ENCODE data around the gene CTTN.
"Not testable (repeated sequence)": the region's sequence is repeated elsewhere in the genome, so short reads cannot be mapped to it uniquely, and the experiment has no call there.

Gene CTTN

GRCh38 chr11:70381872-70382861 lies 16.2 kb upstream of the CTTN start:
- DNase-seq (ENCODE audit: low spot score): no peak

- no peak for DNase-seq (ENCODE audit: low spot score)
Observed at GRCh38 chr11:70383664-70384565, 14.4 kb upstream of the CTTN start.

- DNase-seq (ENCODE audit: low spot score): no peak
Observed at GRCh38 chr11:70384566-70385152, 13.7 kb upstream of the CTTN start.

- DNase-seq (ENCODE audit: low spot score): no peak
Observed at GRCh38 chr11:70387564-70387963, 10.8 kb upstream of the CTTN start.

- no peak for DNase-seq (ENCODE audit: low spot score)
Observed at GRCh38 chr11:70389201-70389600, 9.1 kb upstream of the CTTN start.

GRCh38 chr11:70390882-70391281 lies 7.4 kb upstream of the CTTN start:
- not testable (repeated sequence) for DNase-seq (ENCODE audit: low spot score)

GRCh38 chr11:70394211-70394950 lies 3.9 kb upstream of the CTTN start:
- no peak for DNase-seq (ENCODE audit: low spot score)

GRCh38 chr11:70397336-70397982 lies 870 bp upstream of the CTTN start:
- DNase-seq (ENCODE audit: low spot score): no peak

GRCh38 chr11:70398834-70399680 lies 728 bp downstream of the CTTN start:
- DNase-seq (ENCODE audit: low spot score): no peak

GRCh38 chr11:70399681-70400112 lies 1.4 kb downstream of the CTTN start:
- DNase-seq (ENCODE audit: low spot score): no peak

- no peak for DNase-seq (ENCODE audit: low spot score)
Observed at GRCh38 chr11:70400643-70401042, 2.3 kb downstream of the CTTN start.

- no peak for DNase-seq (ENCODE audit: low spot score)
Observed at GRCh38 chr11:70402016-70402415, 3.7 kb downstream of the CTTN start.

GRCh38 chr11:70402685-70403084 lies 4.4 kb downstream of the CTTN start:
- no peak for DNase-seq (ENCODE audit: low spot score)

- no peak for DNase-seq (ENCODE audit: low spot score)
Observed at GRCh38 chr11:70404244-70404643, 5.9 kb downstream of the CTTN start.

GRCh38 chr11:70405679-70406395 lies 7.5 kb downstream of the CTTN start:
- no peak for DNase-seq (ENCODE audit: low spot score)

- no peak for DNase-seq (ENCODE audit: low spot score)
Observed at GRCh38 chr11:70407121-70407520, 8.8 kb downstream of the CTTN start.

- no peak for DNase-seq (ENCODE audit: low spot score)
Observed at GRCh38 chr11:70407814-70408213, 9.5 kb downstream of the CTTN start.

- not testable (repeated sequence) for DNase-seq (ENCODE audit: low spot score)
Observed at GRCh38 chr11:70408326-70408725, 10.0 kb downstream of the CTTN start.

GRCh38 chr11:70409437-70409836 lies 11.1 kb downstream of the CTTN start:
- no peak for DNase-seq (ENCODE audit: low spot score)
